HepG2 (cell line): ENCODE data around the gene HOXD1. TPM values are rescaled to one million over a fixed set of nuclear protein-coding genes. Genes with fewer than 3 reads are reported as not detected.

Experiments
- HCFC1 ChIP-seq: fragments of 150-350 bp; IDR thresholded peaks from 2 replicates; pipeline ENCODE4 v1.6.1; 2014; ENCODE audit warnings: low read depth, low read length
- IKZF4 ChIP-seq: sonication (generic); formaldehyde crosslinking; IDR thresholded peaks from 2 replicates; pipeline ENCODE4 v1.5.1; 2020; ENCODE audit warnings: borderline replicate concordance, mild to moderate bottlenecking, low read depth, missing genetic modification reagents; ENCODE audit errors: not compliant biosample characterization
- JARID2 ChIP-seq: sonication (generic); formaldehyde crosslinking; IDR thresholded peaks from 2 replicates; pipeline ENCODE4 v1.8.1; 2023; ENCODE audit warnings: missing genetic modification reagents, inconsistent platforms; ENCODE audit not compliant: insufficient replicate concordance
- MIXL1 ChIP-seq: IDR thresholded peaks from 2 replicates; pipeline ENCODE4 v1.6.1; 2016
- PBX3 ChIP-seq: sonication (generic); formaldehyde crosslinking; IDR thresholded peaks from 2 replicates; pipeline ENCODE4 v1.8.1; 2023; ENCODE audit warnings: missing genetic modification reagents, inconsistent platforms, borderline replicate concordance
- RBM22 ChIP-seq: fragments of 200-400 bp; formaldehyde crosslinking; optimal IDR thresholded peaks from 2 replicates; pipeline ENCODE3; 2017; ENCODE audit warnings: mild to moderate bottlenecking, low read length, moderate library complexity
- SCMH1 ChIP-seq: sonication (generic); formaldehyde crosslinking; IDR thresholded peaks from 2 replicates; pipeline ENCODE4 v1.9.0; 2021; ENCODE audit warnings: missing genetic modification reagents, mild to moderate bottlenecking, borderline replicate concordance
- THAP11 ChIP-seq: IDR thresholded peaks from 2 replicates; pipeline ENCODE4 v1.6.1; 2016; ENCODE audit warnings: missing biosample characterization, missing genetic modification reagents
- ZC3H4 ChIP-seq: sonication (generic); formaldehyde crosslinking; IDR thresholded peaks from 2 replicates; pipeline ENCODE4 v1.4.0; 2020; ENCODE audit warnings: missing genetic modification reagents, borderline replicate concordance
- ZMYM2 ChIP-seq: sonication (generic); formaldehyde crosslinking; IDR thresholded peaks from 2 replicates; pipeline ENCODE4 v1.8.0; 2022; ENCODE audit warnings: mild to moderate bottlenecking, missing genetic modification reagents
- ZNF12 ChIP-seq: sonication (generic); formaldehyde crosslinking; IDR thresholded peaks from 2 replicates; pipeline ENCODE4 v1.5.0; 2020; ENCODE audit warnings: missing genetic modification reagents
- ZNF367 ChIP-seq: sonication (generic); formaldehyde crosslinking; IDR thresholded peaks from 2 replicates; pipeline ENCODE4 v1.4.0; 2020; ENCODE audit warnings: missing genetic modification reagents, borderline replicate concordance
- ZNF547 ChIP-seq: sonication (generic); formaldehyde crosslinking; IDR thresholded peaks from 2 replicates; pipeline ENCODE4 v1.5.1; 2020; ENCODE audit warnings: mild to moderate bottlenecking, missing genetic modification reagents
- ZNF629 ChIP-seq: sonication (generic); formaldehyde crosslinking; conservative IDR thresholded peaks from 2 replicates; pipeline ENCODE4 v1.5.0; 2020; ENCODE audit warnings: missing genetic modification reagents
- ZNF678 ChIP-seq: sonication (generic); formaldehyde crosslinking; IDR thresholded peaks from 2 replicates; pipeline ENCODE4 v1.4.0; 2020; ENCODE audit warnings: mild to moderate bottlenecking, missing genetic modification reagents
- ZNF737 ChIP-seq: sonication (generic); formaldehyde crosslinking; IDR thresholded peaks from 2 replicates; pipeline ENCODE4 v1.5.0; 2020; ENCODE audit warnings: missing genetic modification reagents, mild to moderate bottlenecking, borderline replicate concordance
- ZNF841 ChIP-seq: sonication (generic); formaldehyde crosslinking; IDR thresholded peaks from 2 replicates; pipeline ENCODE4 v1.8.1; 2023; ENCODE audit warnings: missing genetic modification reagents, borderline replicate concordance
- polyA plus RNA-seq, 8 experiments: library from polyadenylated mRNA; depleted of rRNA in 3 of 8; stranded (reverse) in 7 of 8; unstranded in 1 of 8; fragments of >200 nt; fragmentation: Illumina TruSeq in 4 of 8; extraction: Trizol in 4 of 8; gene quantifications; 2 replicates each; pipeline versions ENCODE4 v1.2.1 to v1.2.3, GENCODE V29; 2011 to 2016; ENCODE audit warnings: low read depth in 4 of 8, missing spikeins in 1 of 8, mixed read lengths in 1 of 8; ENCODE audit not compliant: insufficient read depth in 1 of 8
- total RNA-seq, 5 experiments: library from RNA; depleted of rRNA; stranded (reverse); fragments of >200 nt; fragmentation: Illumina TruSeq; extraction: Trizol; gene quantifications; 2 replicates each; pipeline ENCODE4 v1.2.3, GENCODE V29; 2016; ENCODE audit warnings: low read depth in 1 of 5
- TF ChIP-seq, protein P1 (sequence below), 2 experiments: fragments of 450-650 bp in 1 of 2; sonication (generic) in 1 of 2; formaldehyde crosslinking in 1 of 2; IDR thresholded peaks; 2 replicates each; pipeline versions ENCODE4 v1.6.1 to v1.8.0; 2016 to 2022; ENCODE audit warnings: antibody characterized with exemption in 1 of 2, mild to moderate bottlenecking in 1 of 2, missing genetic modification reagents in 1 of 2

The HOXD1 gene
- total and polyA plus RNA-seq, 2 of the 13 experiments (the other 11 are each of a cell fraction or from before 2014, with no cell fraction given): 10.0 to 22.3 TPM

GRCh38 chr2:176140513-176141317, 47.8 kb upstream of the HOXD1 start (continued):
- TF ChIP-seq, protein P1, sequence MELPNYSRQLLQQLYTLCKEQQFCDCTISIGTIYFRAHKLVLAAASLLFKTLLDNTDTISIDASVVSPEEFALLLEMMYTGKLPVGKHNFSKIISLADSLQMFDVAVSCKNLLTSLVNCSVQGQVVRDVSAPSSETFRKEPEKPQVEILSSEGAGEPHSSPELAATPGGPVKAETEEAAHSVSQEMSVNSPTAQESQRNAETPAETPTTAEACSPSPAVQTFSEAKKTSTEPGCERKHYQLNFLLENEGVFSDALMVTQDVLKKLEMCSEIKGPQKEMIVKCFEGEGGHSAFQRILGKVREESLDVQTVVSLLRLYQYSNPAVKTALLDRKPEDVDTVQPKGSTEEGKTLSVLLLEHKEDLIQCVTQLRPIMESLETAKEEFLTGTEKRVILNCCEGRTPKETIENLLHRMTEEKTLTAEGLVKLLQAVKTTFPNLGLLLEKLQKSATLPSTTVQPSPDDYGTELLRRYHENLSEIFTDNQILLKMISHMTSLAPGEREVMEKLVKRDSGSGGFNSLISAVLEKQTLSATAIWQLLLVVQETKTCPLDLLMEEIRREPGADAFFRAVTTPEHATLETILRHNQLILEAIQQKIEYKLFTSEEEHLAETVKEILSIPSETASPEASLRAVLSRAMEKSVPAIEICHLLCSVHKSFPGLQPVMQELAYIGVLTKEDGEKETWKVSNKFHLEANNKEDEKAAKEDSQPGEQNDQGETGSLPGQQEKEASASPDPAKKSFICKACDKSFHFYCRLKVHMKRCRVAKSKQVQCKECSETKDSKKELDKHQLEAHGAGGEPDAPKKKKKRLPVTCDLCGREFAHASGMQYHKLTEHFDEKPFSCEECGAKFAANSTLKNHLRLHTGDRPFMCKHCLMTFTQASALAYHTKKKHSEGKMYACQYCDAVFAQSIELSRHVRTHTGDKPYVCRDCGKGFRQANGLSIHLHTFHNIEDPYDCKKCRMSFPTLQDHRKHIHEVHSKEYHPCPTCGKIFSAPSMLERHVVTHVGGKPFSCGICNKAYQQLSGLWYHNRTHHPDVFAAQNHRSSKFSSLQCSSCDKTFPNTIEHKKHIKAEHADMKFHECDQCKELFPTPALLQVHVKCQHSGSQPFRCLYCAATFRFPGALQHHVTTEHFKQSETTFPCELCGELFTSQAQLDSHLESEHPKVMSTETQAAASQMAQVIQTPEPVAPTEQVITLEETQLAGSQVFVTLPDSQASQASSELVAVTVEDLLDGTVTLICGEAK (IDR thresholded peaks at IDR 0.05): no peak
- TF ChIP-seq, protein P1 (CRISPR knock-in tag; IDR thresholded peaks at IDR 0.05): peak; percentile 70
- TF ChIP-seq RBM22 (no peak), IKZF4 (CRISPR knock-in tag) (peak; percentile 96), JARID2 (CRISPR knock-in tag) (peak; percentile 91), ZMYM2 (CRISPR knock-in tag) (no peak), ZNF737 (CRISPR knock-in tag) (no peak), HCFC1 (peak; percentile 17; the same call in 1 of the 2 replicates), ZNF678 (no peak), PBX3 (CRISPR knock-in tag) (no peak), ZNF547 (peak; percentile 89), ZNF12 (CRISPR knock-in tag) (peak; percentile 30; the same call in 1 of the 2 replicates), SCMH1 (no peak), MIXL1 (CRISPR knock-in tag) (no peak), ZNF367 (CRISPR knock-in tag) (no peak), THAP11 (CRISPR knock-in tag) (peak; percentile 42; the same call in 1 of the 2 replicates), ZNF841 (CRISPR knock-in tag) (no peak), ZNF629 (CRISPR knock-in tag) (no peak), ZC3H4 (CRISPR knock-in tag) (no peak)
